ENCODE results near the gene MYO9B. TPM values are rescaled to one million over a fixed set of nuclear protein-coding genes. Genes with fewer than 3 reads are reported as not detected.

The MYO9B gene
- 39.5 and 53.3 TPM in 2 replicates for total RNA-seq

GRCh38 chr19:17075035-17075863 lies at the start of gene MYO9B, which contains the start of gene HAUS8:
MYO9B (plus strand) TSS chr19:17075777; CDS start chr19:17101718, 25,941 bp downstream.
HAUS8 (minus strand) TSS chr19:17075452; CDS start chr19:17075422, 30 bp downstream.

GRCh38 chr19:17026706-17027534 lies 48.7 kb upstream of the MYO9B start, which contains the start of gene CPAMD8:
CPAMD8 (minus strand) TSS chr19:17026810; CDS start chr19:17026642, 168 bp downstream.

GRCh38 chr19:17215127-17215971 lies 139.8 kb downstream of the MYO9B start, which contains the start of gene USE1:
USE1 (plus strand) TSS chr19:17215357; CDS start chr19:17215406, 49 bp downstream.

GRCh38 chr19:17226002-17226933 lies 150.7 kb downstream of the MYO9B start, which contains the start of gene OCEL1:
OCEL1 (plus strand) TSS chr19:17226226; CDS start chr19:17226248, 22 bp downstream.

GRCh38 chr19:17245535-17245984 lies 170.0 kb downstream of the MYO9B start, which contains the start of gene NR2F6:
NR2F6 (minus strand) TSS chr19:17245919; CDS start chr19:17245220, 699 bp downstream.

Other genes starting within 250 kb of the MYO9B start
- 16.5 and 17.9 TPM in 2 replicates for gene SIN3B, start 246.4 kb upstream of the MYO9B start, total RNA-seq
- gene F2RL3, start 186.8 kb upstream of the MYO9B start, total RNA-seq = 1.3 TPM in 1 of 2 replicates, not detected in the other
- 0.36 and 0.81 TPM in 2 replicates for gene CPAMD8, start 49.0 kb upstream of the MYO9B start, total RNA-seq
- 2.4 and 3.8 TPM in 2 replicates for gene HAUS8, start 325 bp upstream of the MYO9B start, total RNA-seq
- gene USE1, start 139.6 kb downstream of the MYO9B start, total RNA-seq = 19.9 and 31.4 TPM in 2 replicates
- 6.2 and 6.7 TPM in 2 replicates for gene OCEL1, start 150.4 kb downstream of the MYO9B start, total RNA-seq
- gene NR2F6, start 170.1 kb downstream of the MYO9B start, total RNA-seq = 39.9 and 62.5 TPM in 2 replicates
- gene USHBP1, start 189.0 kb downstream of the MYO9B start, total RNA-seq = 0.36 and 0.81 TPM in 2 replicates
- gene BABAM1, start 191.7 kb downstream of the MYO9B start, total RNA-seq = 64.3 and 84.5 TPM in 2 replicates
- 0.49 TPM in 1 of 2 replicates, not detected in the other for gene ANKLE1, start 206.1 kb downstream of the MYO9B start, total RNA-seq
- 7.3 and 7.8 TPM in 2 replicates for gene ABHD8, start 227.6 kb downstream of the MYO9B start, total RNA-seq
- gene MRPL34, start 230.1 kb downstream of the MYO9B start, total RNA-seq = 45.9 and 70.3 TPM in 2 replicates
- gene DDA1, start 233.8 kb downstream of the MYO9B start, total RNA-seq = 25.3 and 47.7 TPM in 2 replicates

Data from cardiac atrium fibroblast (primary cell).